Keratinocyte (primary cell): ENCODE results near the gene HEPHL1. TPM values are rescaled to one million over a fixed set of nuclear protein-coding genes. Genes with fewer than 3 reads are reported as not detected.
"Not testable (repeated sequence)": the region's sequence is repeated elsewhere in the genome, so short reads cannot be mapped to it uniquely, and the experiment has no call there.

Experiments used
- DNase-seq: peaks from one replicate; pipeline ENCODE4 v3.0.0-alpha.2; 2011; ENCODE audit warnings: low read depth, missing footprints, low spot score
- FAIRE-seq: peaks from 2 replicates; lab custom pipeline; 2011; peaks lifted over from hg19 to GRCh38; lab: Jason Lieb, UNC
- H2AFZ ChIP-seq: 2 replicates; pipeline ENCODE4 v1.6.0; 2012; ENCODE audit warnings: low read length, control low read depth, inconsistent platforms; ENCODE audit not compliant: control insufficient read depth
- H3K27ac ChIP-seq: 2 replicates; pipeline ENCODE4 v1.5.1; 2011; ENCODE audit warnings: low read length; ENCODE audit not compliant: control insufficient read depth, insufficient read depth
- H3K27me3 ChIP-seq: 3 replicates; pipeline ENCODE4 v1.6.0; 2011; ENCODE audit warnings: low read length; ENCODE audit not compliant: control insufficient read depth, insufficient read depth; ENCODE audit errors: extremely low read depth
- H3K36me3 ChIP-seq, 2 experiments: 2 replicates in 1 of 2; 3 replicates in 1 of 2; pipeline ENCODE4 v1.5.1; 2011; ENCODE audit warnings: low read length in 2 of 2, mild to moderate bottlenecking in 1 of 2; ENCODE audit not compliant: control insufficient read depth in 2 of 2, insufficient read depth in 2 of 2; ENCODE audit errors: extremely low read depth in 1 of 2
- H3K4me1 ChIP-seq: 3 replicates; pipeline ENCODE4 v1.5.1; 2011; ENCODE audit warnings: low read length; ENCODE audit not compliant: control insufficient read depth, insufficient read depth; ENCODE audit errors: extremely low read depth
- H3K4me2 ChIP-seq: 3 replicates; pipeline ENCODE4 v1.6.0; 2011; ENCODE audit warnings: low read depth, low read length; ENCODE audit not compliant: control insufficient read depth, insufficient read depth; ENCODE audit errors: extremely low read depth
- H3K4me3 ChIP-seq, 3 experiments: fragments of 200-600 bp in 1 of 3; sonication (generic) in 1 of 3; 2 replicates in 2 of 3; 3 replicates in 1 of 3; pipeline ENCODE4 v1.5.1; 2011 to 2016; ENCODE audit warnings: low read length in 3 of 3, mild to moderate bottlenecking in 3 of 3, control low read depth in 2 of 3, inconsistent platforms in 1 of 3, low read depth in 1 of 3, mixed read lengths in 1 of 3, mixed run types in 1 of 3, moderate library complexity in 1 of 3; ENCODE audit not compliant: control insufficient read depth in 2 of 3, insufficient read depth in 2 of 3; ENCODE audit errors: extremely low read depth in 1 of 3
- H3K79me2 ChIP-seq: 2 replicates; pipeline ENCODE4 v1.6.0; 2012; ENCODE audit warnings: low read length; ENCODE audit not compliant: control insufficient read depth, insufficient read depth
- H3K9ac ChIP-seq: 3 replicates; pipeline ENCODE4 v1.6.0; 2011; ENCODE audit warnings: low read length; ENCODE audit not compliant: control insufficient read depth, insufficient read depth; ENCODE audit errors: extremely low read depth
- H3K9me1 ChIP-seq: 3 replicates; pipeline ENCODE4 v1.6.0; 2011; ENCODE audit warnings: low read length; ENCODE audit not compliant: control insufficient read depth, insufficient read depth; ENCODE audit errors: extremely low read depth
- H3K9me3 ChIP-seq: 2 replicates; pipeline ENCODE4 v1.5.1; 2012; ENCODE audit warnings: low read depth, low read length; ENCODE audit not compliant: control insufficient read depth
- H4K20me1 ChIP-seq: 3 replicates; pipeline ENCODE4 v1.6.0; 2011; ENCODE audit warnings: low read length; ENCODE audit not compliant: control insufficient read depth, insufficient read depth; ENCODE audit errors: extremely low read depth
- CTCF ChIP-seq, 3 experiments: IDR thresholded peaks in 1 of 3; conservative IDR thresholded peaks in 1 of 3; optimal IDR thresholded peaks in 1 of 3; 2 replicates in 2 of 3; 3 replicates in 1 of 3; pipeline versions ENCODE3 to v1.5.1; 2011; ENCODE audit warnings: low read length in 3 of 3, mild to moderate bottlenecking in 3 of 3, moderate library complexity in 2 of 3, control low read depth in 1 of 3, inconsistent platforms in 1 of 3; ENCODE audit not compliant: insufficient read depth in 2 of 3; ENCODE audit errors: extremely low read depth in 1 of 3
- EZH2 ChIP-seq: IDR thresholded peaks from one replicate; pipeline ENCODE4 v1.6.1; 2012; ENCODE audit warnings: inconsistent platforms, mild to moderate bottlenecking, low read length, moderate library complexity
- dilution Hi-C: fragments of 300-500 bp; cut with MboI; formaldehyde crosslinking; loops from one replicate; pipeline ENCODE4 v1.7.0; 2020; ENCODE audit warnings: low sequenced_read_pairs; ENCODE audit not compliant: extremely low pct_ligation_motif_present
- polyA minus RNA-seq, 3 experiments: library from RNA; depleted of rRNA, polyadenylated mRNA; stranded (reverse); fragments of >200 nt; gene quantifications; 1 replicate in 1 of 3; 2 replicates in 1 of 3; 3 replicates in 1 of 3; pipeline ENCODE4 v1.2.3, GENCODE V29; 2011
- polyA plus RNA-seq, 5 experiments: library from polyadenylated mRNA; depleted of rRNA in 3 of 5; stranded (reverse) in 3 of 5; stranded (forward) in 1 of 5; unstranded in 1 of 5; fragments of >200 nt; gene quantifications; 1 replicate in 1 of 5; 2 replicates in 3 of 5; 3 replicates in 1 of 5; pipeline versions ENCODE4 v1.2.1 to v1.2.3, GENCODE V29; 2011 to 2012; ENCODE audit warnings: missing spikeins in 2 of 5, low read depth in 1 of 5, low replicate concordance in 1 of 5

Gene HEPHL1
- 138 to 223 TPM (median 190 TPM) in 3 replicates for polyA plus RNA-seq
- polyA plus RNA-seq (2011; ENCODE audit: low read depth) = 8.2 TPM
- 34.5 and 63.5 TPM in 2 replicates for polyA plus RNA-seq (2011; cell fraction: cytosol; rRNA removed)
- 232 and 299 TPM in 2 replicates for polyA plus RNA-seq (2011; cell fraction: nucleus; rRNA removed)
- 12.1 and 123 TPM in 2 replicates for polyA plus RNA-seq (2012; ENCODE audit: low replicate concordance)
- polyA minus RNA-seq = 74.8 to 217 TPM (median 136 TPM) in 3 replicates
- polyA minus RNA-seq (2011; cell fraction: cytosol; rRNA and poly(A)+ RNA removed) = 61.0 TPM
- 318 and 524 TPM in 2 replicates for polyA minus RNA-seq (2011; cell fraction: nucleus; rRNA and poly(A)+ RNA removed)

- H4K20me1 ChIP-seq = no peaks in the 10 kb centered on the region
- H3K4me3 ChIP-seq = peak within 1 kb of the TSS; percentile 49 to 87 (median 60)
- peak within 1 kb of the TSS; percentile 91 for H3K27ac ChIP-seq
- no peaks in the 10 kb centered on the region for H3K27me3 ChIP-seq
- H3K9me1 ChIP-seq = no peaks in the 10 kb centered on the region
- H3K4me1 ChIP-seq = peaks cover 57% of the 10 kb centered on the region
- FAIRE-seq (peak; percentile 80), DNase-seq (peak; percentile 95)
- TF ChIP-seq EZH2 (no peak), CTCF (optimal IDR thresholded peaks at IDR 0.05 in 1 of 3, IDR thresholded peaks at IDR 0.05 in 1 of 3, conservative IDR thresholded peaks at IDR 0.05 in 1 of 3; ENCODE audit: extremely low read depth in 1 of 3, insufficient read depth in 2 of 3, low read length in 3 of 3) (no peak)
- peak within 1 kb of the TSS; percentile 82 for H3K9ac ChIP-seq
- H3K4me2 ChIP-seq = peak within 1 kb of the TSS; percentile 90
- no peaks in the 10 kb centered on the region for H3K36me3 ChIP-seq
- H3K79me2 ChIP-seq = peaks cover 47% of the 10 kb centered on the region
- dilution Hi-C loops = no loop called here
- H3K9me3 ChIP-seq = peaks cover under 1% of the 10 kb centered on the region
- peak within 1 kb of the TSS; percentile 53 for H2AFZ ChIP-seq
Measured at GRCh38 chr11:94020777-94021481, at the start of gene HEPHL1. Gene HEPHL1 (plus strand): TSS chr11:94021354. CDS start chr11:94021369, 15 bp downstream.

- dilution Hi-C loops = no loop called here
- Histone ChIP-seq H3K9me3 (peaks cover 5% of the 10 kb centered on the region), H3K27ac (no peak overlapping the region), H3K9ac (no peak overlapping the region), H3K4me2 (no peak overlapping the region), H3K36me3 (no peaks in the 10 kb centered on the region), H4K20me1 (no peaks in the 10 kb centered on the region), H3K27me3 (no peaks in the 10 kb centered on the region), H3K79me2 (no peaks in the 10 kb centered on the region), H3K9me1 (no peaks in the 10 kb centered on the region), H2AFZ (no peak overlapping the region), H3K4me3 (no peak overlapping the region), H3K4me1 (peaks cover 11% of the 10 kb centered on the region)
- no peak for DNase-seq
- TF ChIP-seq EZH2 (no peak), CTCF (optimal IDR thresholded peaks at IDR 0.05 in 1 of 3, IDR thresholded peaks at IDR 0.05 in 1 of 3, conservative IDR thresholded peaks at IDR 0.05 in 1 of 3; ENCODE audit: extremely low read depth in 1 of 3, insufficient read depth in 2 of 3, low read length in 3 of 3) (no peak)
- FAIRE-seq = no peak
Measured at GRCh38 chr11:93972790-93973189, 48.4 kb upstream of the HEPHL1 start.

GRCh38 chr11:93973322-93974051, 47.7 kb upstream of the HEPHL1 start:
- DNase-seq, H4K20me1 ChIP-seq, H3K4me2 ChIP-seq, H3K27ac ChIP-seq, H3K9me1 ChIP-seq, H3K9ac ChIP-seq, H3K27me3 ChIP-seq, H3K4me3 ChIP-seq, H3K79me2 ChIP-seq, H2AFZ ChIP-seq, dilution Hi-C loops, FAIRE-seq, H3K36me3 ChIP-seq, H3K9me3 ChIP-seq: not testable (repeated sequence)
- peaks cover 11% of the 10 kb centered on the region for H3K4me1 ChIP-seq
